Kidney capillary endothelial cell (primary cell): ENCODE measurements around the gene DGCR8.

ENCODE experiments used
- DNase-seq: peaks from one replicate; pipeline ENCODE4 v3.0.0-alpha.2; 2018; ENCODE audit warnings: low spot score

The DGCR8 gene

GRCh38 chr22:20090730-20091240 is 10.7 kb downstream of the DGCR8 start:
- no peak for DNase-seq

GRCh38 chr22:20091690-20092476 is 11.8 kb downstream of the DGCR8 start:
- no peak for DNase-seq

GRCh38 chr22:20092477-20092854 is 12.4 kb downstream of the DGCR8 start:
- no peak for DNase-seq

GRCh38 chr22:20093418-20094196 is 13.6 kb downstream of the DGCR8 start:
- DNase-seq = no peak

GRCh38 chr22:20094197-20094807 is 14.3 kb downstream of the DGCR8 start:
- DNase-seq = no peak

- DNase-seq = no peak
Observed at GRCh38 chr22:20095521-20095920, 15.5 kb downstream of the DGCR8 start.

GRCh38 chr22:20096574-20097420 is 16.8 kb downstream of the DGCR8 start:
- no peak for DNase-seq

- no peak for DNase-seq
Observed at GRCh38 chr22:20099099-20099711, 19.2 kb downstream of the DGCR8 start.

GRCh38 chr22:20101638-20102037 is 21.6 kb downstream of the DGCR8 start:
- no peak for DNase-seq

- DNase-seq = no peak
Observed at GRCh38 chr22:20102203-20102780, 22.3 kb downstream of the DGCR8 start.

- no peak for DNase-seq
Observed at GRCh38 chr22:20105456-20106204, 25.6 kb downstream of the DGCR8 start.

- DNase-seq = no peak
Observed at GRCh38 chr22:20106205-20106848, 26.3 kb downstream of the DGCR8 start.

- DNase-seq = no peak
Observed at GRCh38 chr22:20106849-20107237, 26.8 kb downstream of the DGCR8 start.

- DNase-seq = no peak
Observed at GRCh38 chr22:20107471-20107901, 27.4 kb downstream of the DGCR8 start.

GRCh38 chr22:20107951-20108756 is 28.1 kb downstream of the DGCR8 start:
- no peak for DNase-seq

- no peak for DNase-seq
Observed at GRCh38 chr22:20108757-20109230, 28.8 kb downstream of the DGCR8 start.

GRCh38 chr22:20109411-20110358 is 29.6 kb downstream of the DGCR8 start:
- no peak for DNase-seq
